Measurements from ENCODE around the gene SIRT5.

- no peak for TF ChIP-seq POLR2AphosphoS5 (IDR thresholded peaks at IDR 0.05)
- TF ChIP-seq, protein P1, sequence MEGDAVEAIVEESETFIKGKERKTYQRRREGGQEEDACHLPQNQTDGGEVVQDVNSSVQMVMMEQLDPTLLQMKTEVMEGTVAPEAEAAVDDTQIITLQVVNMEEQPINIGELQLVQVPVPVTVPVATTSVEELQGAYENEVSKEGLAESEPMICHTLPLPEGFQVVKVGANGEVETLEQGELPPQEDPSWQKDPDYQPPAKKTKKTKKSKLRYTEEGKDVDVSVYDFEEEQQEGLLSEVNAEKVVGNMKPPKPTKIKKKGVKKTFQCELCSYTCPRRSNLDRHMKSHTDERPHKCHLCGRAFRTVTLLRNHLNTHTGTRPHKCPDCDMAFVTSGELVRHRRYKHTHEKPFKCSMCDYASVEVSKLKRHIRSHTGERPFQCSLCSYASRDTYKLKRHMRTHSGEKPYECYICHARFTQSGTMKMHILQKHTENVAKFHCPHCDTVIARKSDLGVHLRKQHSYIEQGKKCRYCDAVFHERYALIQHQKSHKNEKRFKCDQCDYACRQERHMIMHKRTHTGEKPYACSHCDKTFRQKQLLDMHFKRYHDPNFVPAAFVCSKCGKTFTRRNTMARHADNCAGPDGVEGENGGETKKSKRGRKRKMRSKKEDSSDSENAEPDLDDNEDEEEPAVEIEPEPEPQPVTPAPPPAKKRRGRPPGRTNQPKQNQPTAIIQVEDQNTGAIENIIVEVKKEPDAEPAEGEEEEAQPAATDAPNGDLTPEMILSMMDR (IDR thresholded peaks at IDR 0.05), result no peak
- no peak for TF ChIP-seq POLR2A (IDR thresholded peaks at IDR 0.05)
Observed at GRCh38 chr6:13648850-13649249, 74.4 kb downstream of the SIRT5 start.
